ELF-1 (cell line): ENCODE results near the gene MAPK4.
A peak's percentile ranks its signal among the peaks of the same experiment; 100 is the strongest.
"Not testable (repeated sequence)": the region's sequence is repeated elsewhere in the genome, so short reads cannot be mapped to it uniquely, and the experiment has no call there.

Experiments
- DNase-seq: peaks from one replicate; pipeline ENCODE4 v3.0.0-alpha.2; 2016; ENCODE audit warnings: low read depth, low spot score

The MAPK4 gene

GRCh38 chr18:50559752-50560680 lies at the start of gene MAPK4:
MAPK4 (plus strand) TSS chr18:50560087; CDS start chr18:50663959, 103,872 bp downstream.
- peak; percentile 50 for DNase-seq

- not testable (repeated sequence) for DNase-seq
Observed at GRCh38 chr18:50517277-50517676, 42.6 kb upstream of the MAPK4 start.

DNA sequence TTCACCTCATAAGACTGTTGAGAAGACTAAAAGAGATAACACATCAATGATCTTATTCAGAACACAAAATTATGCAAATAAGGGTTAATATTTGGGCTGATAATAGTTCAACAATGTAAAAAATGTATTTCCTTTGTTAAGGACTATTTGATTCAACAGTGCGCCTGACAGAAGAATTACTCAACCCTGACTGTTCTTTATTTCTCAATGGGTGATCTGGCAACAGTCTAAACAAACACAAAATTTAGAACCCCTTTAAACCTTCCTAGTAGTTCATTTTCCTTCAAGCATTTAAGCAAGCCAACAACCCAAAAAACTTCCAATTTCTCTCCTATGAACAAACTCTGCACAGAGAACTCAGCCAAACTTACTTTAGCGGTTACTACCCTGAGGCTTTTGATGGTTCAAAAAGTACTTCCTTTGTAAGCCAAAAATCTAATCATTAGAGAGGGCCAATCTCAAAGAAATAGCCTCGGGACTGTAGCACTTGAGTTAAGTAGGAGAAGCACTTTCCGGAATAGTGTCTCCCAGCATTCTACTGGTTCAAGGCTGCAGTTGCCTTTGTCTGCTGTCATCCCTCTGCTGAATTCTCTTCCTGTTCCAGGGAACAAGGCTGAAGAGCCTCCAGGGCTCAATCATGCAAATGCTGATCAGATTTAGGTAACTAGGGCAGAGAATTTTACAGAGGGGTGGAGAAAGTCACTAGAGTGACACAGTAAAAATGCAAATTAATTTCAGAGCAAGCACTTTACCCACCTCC lies 40.9 kb upstream of the MAPK4 start:
- DNase-seq: peak; percentile 89

GRCh38 chr18:50523165-50523564 lies 36.7 kb upstream of the MAPK4 start:
- peak; percentile 8 for DNase-seq

DNA sequence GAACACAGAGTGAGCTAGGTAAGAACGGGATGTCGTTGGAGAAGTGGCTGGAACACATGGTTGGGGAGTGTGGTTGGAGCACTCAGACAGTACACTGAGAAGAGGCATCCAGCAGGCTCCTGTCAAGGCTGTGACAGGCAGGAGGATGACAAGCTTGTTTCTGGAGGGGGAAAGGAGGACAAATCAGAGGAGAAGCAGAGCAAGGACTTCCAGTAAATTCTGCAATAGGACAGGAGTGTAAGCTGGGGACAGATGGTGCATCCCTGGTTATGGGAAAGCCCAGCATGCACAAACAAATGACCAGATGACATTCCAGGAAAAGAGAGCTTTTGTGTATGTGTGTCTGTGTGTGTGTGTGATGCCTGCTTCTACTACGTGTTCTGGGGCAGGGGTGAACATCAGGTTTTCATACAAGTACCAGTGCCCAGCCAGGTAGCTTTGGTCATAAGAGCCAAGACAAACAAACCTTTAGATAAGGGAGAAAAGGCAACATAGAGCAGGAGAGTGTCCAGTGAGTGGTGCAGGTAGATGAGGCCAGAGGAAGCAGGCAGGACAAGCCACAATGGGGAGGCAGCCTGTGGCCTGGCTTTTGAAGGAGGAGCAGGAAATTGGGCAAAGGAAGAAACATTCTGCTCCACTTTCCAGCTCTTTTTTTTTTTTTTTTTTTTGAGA lies 32.1 kb upstream of the MAPK4 start:
- no peak for DNase-seq

DNA sequence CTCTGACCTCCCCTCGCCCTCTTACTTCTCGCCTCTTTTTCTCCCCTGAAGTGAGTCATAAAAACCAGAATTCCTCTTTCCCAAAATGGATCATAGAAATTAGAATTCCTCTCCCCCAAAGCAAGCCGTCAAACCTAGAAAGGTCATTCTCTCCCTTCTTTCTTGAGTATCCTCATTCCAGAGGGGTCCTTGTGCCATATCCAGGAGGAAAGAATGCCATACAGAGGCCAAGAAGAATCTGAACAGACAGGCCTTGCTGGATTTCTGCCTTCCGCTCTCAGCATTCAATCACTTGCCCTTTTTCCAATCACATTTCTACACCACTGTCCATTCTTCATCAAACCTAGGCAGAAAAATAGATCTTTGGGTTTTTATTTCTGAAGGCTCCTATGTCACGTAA lies 31.1 kb upstream of the MAPK4 start:
- peak; percentile 51 for DNase-seq

DNA sequence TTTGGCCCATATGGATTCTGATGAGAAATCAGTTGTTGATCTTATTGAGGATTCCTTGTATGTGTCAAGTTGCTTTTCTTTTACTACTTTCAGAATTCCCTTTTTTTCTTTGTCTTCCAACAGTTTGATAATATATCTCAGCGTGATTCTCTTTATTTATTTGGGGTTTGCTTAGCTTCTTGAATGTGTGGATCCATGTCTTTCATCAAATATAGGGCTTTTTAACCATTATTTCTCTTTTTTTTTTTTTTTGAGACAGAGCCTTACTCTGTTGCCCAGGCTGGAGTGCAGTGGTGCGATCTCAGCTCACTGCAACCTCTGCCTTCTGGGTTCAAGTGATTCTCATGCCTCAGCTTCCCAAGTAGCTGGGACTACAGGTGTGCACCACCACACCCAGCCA lies 26.1 kb upstream of the MAPK4 start:
- DNase-seq: not testable (repeated sequence)

DNA sequence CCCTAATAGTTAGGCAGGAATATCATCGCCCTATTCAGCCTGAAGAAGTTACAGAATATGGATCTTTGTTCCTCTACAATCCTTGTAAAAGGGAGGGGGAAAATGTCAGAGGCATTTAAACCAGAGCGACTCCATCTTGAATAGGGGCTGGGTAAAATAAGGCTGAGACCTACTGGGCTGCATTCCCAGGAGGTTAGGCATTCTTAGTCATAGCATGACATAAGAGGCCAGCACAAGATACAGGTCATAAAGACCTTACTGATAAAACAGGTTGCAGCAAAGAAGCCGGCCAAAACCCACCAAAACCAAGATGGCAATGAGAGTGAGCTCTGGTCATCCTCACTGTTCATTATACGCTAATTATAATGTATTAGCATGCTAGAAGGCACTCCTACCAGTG lies 15.4 kb upstream of the MAPK4 start:
- not testable (repeated sequence) for DNase-seq

GRCh38 chr18:50545936-50546335 lies 14.0 kb upstream of the MAPK4 start:
- no peak for DNase-seq

DNA sequence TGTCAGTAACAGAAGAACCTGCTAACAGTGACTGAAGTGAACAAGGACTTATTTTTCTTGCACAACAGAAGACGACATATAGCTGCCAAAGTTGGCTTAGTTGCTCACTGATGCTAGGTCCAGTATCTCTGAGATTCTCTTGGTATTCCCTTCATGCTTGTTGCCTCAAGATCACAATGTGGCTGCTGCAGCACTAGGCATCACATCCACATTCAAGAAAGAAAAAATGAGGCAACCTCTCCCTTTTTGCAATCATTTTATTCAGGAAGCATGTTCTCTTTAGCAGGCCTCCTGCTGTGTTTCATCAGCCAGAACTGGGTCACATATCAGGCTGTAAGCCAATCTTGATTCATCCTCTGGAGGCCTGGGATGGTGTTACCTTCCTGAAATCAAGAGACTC lies 11.7 kb upstream of the MAPK4 start:
- DNase-seq: no peak

GRCh38 chr18:50551651-50552050 lies 8.2 kb upstream of the MAPK4 start:
- not testable (repeated sequence) for DNase-seq

- no peak for DNase-seq
Observed at GRCh38 chr18:50558157-50558556, 1.7 kb upstream of the MAPK4 start.

DNA sequence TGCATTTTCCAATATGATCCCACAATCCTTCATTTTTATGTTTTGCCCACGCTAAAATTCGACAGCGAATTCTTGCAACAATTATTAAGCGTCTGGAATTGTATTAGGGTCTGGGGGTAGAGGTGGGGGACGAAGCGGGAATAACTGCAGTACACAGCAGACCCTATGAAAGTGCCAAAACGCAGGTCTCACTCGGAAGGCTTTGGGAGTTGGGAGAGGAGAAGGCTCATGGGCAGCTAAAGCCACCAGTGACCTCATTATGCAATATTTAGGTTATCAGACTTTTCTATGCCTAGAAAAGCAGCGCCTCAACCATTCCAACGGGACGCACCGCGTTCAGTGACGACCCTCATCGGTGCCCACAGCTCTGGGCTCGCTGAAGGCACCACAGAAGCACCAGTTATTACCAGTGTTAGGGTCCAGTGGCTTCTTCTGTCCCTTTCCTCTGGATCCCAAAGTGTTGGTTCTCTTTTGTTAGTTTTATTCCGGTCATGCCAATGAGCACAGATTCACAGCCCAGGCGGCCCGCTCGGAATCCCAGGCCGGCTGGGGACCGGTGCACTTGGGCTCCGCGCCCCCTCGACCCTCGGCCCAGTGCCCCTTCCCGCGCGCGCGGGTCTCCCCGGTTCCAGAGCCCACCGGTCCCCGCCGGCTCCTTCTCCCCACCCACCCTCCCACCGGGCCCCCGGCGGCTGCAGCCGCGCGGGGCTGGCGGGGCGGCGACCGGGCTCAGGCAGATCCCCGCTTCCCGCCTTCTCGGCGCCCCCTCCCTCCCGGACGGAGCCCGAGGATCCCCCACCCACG lies 737 bp upstream of the MAPK4 start:
- no peak for DNase-seq

DNA sequence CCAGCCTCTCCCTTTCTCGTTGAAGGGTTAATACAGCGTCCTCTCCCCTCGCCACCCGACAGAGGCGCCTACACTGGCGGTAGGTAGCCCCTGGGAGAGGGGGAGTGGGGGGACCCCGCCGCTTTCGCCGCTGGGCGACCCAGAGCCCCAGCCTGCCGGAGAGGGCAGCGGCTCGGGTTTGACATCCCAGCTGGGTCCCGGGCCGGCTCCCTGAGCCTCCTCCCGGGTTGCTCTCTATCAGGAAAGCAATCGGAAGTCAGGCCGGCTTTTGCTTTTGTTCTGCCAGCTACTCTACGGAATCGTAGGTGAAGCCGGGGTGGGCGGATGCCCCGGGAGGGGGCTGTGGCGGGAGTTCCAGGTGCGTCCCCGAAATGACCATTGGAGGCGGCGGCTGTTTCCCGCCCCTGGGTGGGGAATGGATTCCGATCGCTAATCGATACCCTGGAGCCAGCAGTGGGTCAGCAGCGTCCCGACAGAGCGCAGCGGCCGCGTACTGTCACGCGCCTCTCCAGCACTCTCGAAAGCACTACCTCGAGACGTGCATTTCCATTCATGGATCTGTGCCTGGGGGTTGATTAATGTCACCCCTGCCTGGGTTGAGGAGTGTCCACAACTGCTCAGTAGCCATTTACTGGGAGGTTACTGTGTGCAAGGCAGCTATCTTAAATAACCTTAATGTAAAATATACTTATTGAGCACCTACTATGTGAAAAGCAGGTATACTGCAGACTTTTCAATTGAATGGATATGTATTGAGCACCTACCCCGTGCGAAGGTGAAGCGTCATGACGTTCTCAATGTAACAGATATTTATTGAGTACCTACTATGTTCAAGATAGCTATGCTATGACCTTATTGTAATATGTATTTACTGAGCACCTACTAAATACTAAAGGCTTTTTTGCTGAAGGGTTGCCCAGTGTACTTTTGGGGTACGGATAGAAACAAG lies 1.1 kb downstream of the MAPK4 start:
- peak; percentile 54 for DNase-seq

- DNase-seq: not testable (repeated sequence)
Observed at GRCh38 chr18:50562258-50562657, 2.4 kb downstream of the MAPK4 start.

DNA sequence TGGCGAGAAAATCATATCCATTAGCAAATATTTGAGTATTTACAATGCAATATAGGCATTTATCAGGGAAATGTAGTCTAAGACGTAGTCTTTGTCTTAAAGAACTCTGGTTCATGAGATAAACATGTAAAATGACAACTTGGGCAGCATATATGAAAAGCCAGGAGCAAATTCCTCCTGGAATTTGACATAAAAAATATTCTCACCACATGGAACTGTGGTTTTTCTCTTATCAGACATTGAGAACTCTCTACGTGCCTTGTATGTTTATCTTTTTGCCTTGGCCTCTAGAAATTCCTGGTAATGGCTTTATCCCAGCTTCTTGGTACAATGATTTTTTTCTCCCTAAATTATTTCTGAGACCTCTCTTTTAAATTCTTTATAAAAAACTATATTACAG lies 2.8 kb downstream of the MAPK4 start:
- DNase-seq: no peak

DNA sequence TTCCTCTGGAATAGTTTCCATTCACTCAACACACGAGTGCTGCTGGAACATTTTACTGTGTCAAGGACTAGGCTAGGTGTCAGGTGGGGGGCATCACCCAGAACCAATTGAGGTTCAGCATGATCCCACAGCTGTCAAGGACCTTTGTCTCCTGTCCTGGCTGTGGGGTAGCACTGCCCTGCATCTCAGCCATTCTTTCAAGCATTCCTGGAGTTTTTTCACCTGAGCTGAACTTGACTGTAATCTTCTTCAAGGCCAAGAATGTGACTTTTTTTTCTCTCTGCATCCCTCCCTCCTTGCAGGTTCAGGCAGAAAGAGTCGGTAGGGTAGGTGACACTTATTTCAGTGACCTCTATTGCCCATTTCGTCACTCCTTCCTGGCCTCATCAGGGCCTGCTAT lies 3.5 kb downstream of the MAPK4 start:
- no peak for DNase-seq

DNA sequence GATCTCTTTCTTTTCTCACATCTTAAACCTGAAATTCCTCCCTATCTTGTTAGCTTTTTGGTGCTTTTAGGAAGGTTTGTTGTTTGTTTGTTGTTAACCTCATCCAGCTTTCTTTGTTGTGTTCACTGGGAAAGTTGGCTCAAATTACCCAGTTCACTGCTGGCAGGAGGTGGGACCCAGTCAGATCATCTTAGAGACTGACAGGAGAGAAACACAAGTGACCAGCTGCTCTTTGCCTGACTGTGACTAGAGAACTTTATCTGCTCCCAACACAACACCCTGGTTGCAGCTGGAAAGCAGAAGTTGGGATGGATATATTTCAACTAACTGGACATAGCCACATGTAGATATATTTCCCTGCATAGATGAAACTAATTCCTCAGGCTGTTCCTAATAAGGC lies 10.0 kb downstream of the MAPK4 start:
- peak; percentile 31 for DNase-seq

GRCh38 chr18:50571606-50572005 lies 11.7 kb downstream of the MAPK4 start:
- DNase-seq: no peak

DNA sequence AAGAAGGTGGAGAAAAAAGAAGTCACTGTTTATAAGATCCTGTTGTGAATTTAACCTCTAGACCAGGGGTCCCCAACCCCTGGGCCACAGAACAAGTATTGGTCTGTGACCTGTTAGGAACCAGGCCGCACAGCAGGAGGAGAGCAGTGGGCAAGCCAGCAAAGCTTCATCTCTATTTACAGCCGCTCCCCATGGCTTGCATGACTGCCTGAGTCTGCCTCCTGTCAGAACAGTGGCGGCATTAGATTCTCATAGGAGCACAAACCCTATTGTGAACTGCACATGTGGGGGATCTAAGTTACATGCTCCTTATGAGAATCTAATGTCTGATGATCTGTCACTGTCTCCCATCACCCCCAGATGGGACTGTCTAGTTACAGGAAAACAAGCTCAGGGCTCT lies 13.3 kb downstream of the MAPK4 start:
- not testable (repeated sequence) for DNase-seq
